RWPE1 (cell line): ENCODE data around the gene NRROS.
"Not testable (repeated sequence)": the region's sequence is repeated elsewhere in the genome, so short reads cannot be mapped to it uniquely, and the experiment has no call there.

Source experiments
- CTCF ChIA-PET: fragments of 350-600 bp; sonication (Branson Sonifier 250); formaldehyde crosslinking; extraction: SDS; loops from one replicate; lab custom pipeline; 2021; lab: Yijun Ruan, JAX
- POLR2A ChIA-PET: fragments of 400-600 bp; formaldehyde crosslinking; extraction: SDS; loops from one replicate; lab custom pipeline; 2020; ENCODE audit warnings: antibody characterized with exemption; ENCODE audit not compliant: low non-redundant PET; lab: Yijun Ruan, JAX
- DNase-seq: peaks from one replicate; pipeline ENCODE4 v3.0.0; 2012; ENCODE audit warnings: low spot score
- H3K27ac ChIP-seq: fragments of 450-650 bp; 2 replicates; pipeline ENCODE4 v1.5.1; 2017
- TF ChIP-seq, protein P1 (sequence below): fragments of 450-650 bp; conservative IDR thresholded peaks from 2 replicates; pipeline ENCODE4 v1.5.1; 2017; ENCODE audit warnings: low read depth, mild to moderate bottlenecking

Gene NRROS

DNA sequence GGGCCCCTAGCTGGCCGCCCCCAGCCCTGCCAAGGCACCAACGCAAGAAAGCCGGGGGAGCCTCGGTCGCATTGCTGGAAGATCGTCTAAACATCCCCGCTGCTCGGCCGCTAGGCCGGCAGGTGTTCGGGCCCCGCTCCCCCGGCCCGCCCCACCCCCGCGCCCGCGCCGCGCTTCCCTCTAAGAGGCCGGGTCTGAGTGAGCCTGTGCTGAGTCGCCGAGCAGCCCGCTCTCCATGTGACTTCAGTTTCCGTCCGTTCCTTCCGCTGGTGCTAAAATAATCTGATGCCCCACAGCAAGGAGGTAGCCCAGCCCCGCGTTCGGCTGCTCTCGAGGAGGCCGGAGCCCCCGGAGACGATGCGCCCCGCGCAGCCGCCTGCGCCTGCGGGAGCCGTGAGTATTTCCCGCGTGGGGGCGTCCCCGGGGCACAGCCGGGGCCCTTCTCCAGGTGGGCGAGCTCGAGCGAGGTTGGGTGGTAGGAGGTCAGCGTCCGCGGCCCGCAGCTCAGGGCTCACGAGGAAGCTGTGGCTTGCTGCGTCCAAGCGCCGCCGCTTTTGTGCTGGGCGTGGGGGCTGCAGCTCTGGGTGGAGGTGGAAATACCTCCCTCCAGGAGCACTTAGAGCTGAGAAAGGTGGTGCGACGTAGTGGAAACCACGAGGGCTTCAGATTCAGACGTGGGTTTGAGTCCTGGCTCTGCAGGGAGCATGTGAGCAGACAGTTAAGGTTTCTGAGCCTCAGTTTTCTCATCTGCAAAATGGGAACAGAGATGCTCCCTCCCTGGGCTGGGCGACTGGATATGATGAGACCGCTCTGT, at the start of gene NRROS:
NRROS (plus strand) TSS at position 212 of the 814 bp plus-strand sequence. CDS start 14,846 bp downstream, outside the sequence.
- CTCF ChIA-PET, result interaction anchor here (0.9 kb wide), 1 partner anchor 30 kb away, joined by 4 read pairs; no protein-coding TSS in a partner anchor
- H3K27ac ChIP-seq, result peak within 1 kb of the TSS; percentile 11; the same call in 1 of the 2 replicates
- DNase-seq, result no peak
- POLR2A ChIA-PET, result interaction anchor here (0.6 kb wide), 1 partner anchor 495 kb away, joined by 3 read pairs; no protein-coding TSS in a partner anchor
- TF ChIP-seq, protein P1, sequence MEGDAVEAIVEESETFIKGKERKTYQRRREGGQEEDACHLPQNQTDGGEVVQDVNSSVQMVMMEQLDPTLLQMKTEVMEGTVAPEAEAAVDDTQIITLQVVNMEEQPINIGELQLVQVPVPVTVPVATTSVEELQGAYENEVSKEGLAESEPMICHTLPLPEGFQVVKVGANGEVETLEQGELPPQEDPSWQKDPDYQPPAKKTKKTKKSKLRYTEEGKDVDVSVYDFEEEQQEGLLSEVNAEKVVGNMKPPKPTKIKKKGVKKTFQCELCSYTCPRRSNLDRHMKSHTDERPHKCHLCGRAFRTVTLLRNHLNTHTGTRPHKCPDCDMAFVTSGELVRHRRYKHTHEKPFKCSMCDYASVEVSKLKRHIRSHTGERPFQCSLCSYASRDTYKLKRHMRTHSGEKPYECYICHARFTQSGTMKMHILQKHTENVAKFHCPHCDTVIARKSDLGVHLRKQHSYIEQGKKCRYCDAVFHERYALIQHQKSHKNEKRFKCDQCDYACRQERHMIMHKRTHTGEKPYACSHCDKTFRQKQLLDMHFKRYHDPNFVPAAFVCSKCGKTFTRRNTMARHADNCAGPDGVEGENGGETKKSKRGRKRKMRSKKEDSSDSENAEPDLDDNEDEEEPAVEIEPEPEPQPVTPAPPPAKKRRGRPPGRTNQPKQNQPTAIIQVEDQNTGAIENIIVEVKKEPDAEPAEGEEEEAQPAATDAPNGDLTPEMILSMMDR, result no peak

DNA sequence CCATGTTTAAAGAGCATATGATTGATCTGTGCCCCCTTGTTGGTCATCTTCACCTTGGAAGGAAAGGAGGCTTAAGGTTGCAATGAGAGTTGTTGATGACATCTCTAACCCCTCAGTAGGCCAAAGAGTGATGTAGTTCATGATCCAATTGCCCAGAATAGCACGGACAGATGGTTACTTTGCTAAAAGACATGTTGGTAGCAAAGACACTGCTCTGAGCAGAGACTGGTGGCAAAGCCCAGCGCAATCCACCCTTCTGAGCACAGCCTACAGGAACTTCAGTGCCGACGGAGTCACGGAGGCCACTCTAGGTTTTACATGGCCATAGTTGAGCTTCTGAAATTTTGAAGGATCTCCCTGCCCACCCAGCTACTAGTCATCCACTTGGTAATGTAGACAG, 49.2 kb upstream of the NRROS start:
- ChIA-PET CTCF (interaction anchor here (0.6 kb wide), 2 partner anchors 95 to 339 kb away, joined by 3 to 4 read pairs; no protein-coding TSS in a partner anchor), POLR2A (no interaction called here)
- TF ChIP-seq, protein P1, result no peak
- H3K27ac ChIP-seq, result no peak overlapping the region
- no peak for DNase-seq

GRCh38 chr3:196596355-196596754, 43.1 kb upstream of the NRROS start:
- ChIA-PET POLR2A (no interaction called here), CTCF (interaction anchor here (0.6 to 0.8 kb wide), 2 partner anchors 13 to 169 kb away, joined by 3 to 5 read pairs; no protein-coding TSS in a partner anchor)
- no peak overlapping the region for H3K27ac ChIP-seq
- no peak for DNase-seq
- TF ChIP-seq, protein P1, result no peak

DNA sequence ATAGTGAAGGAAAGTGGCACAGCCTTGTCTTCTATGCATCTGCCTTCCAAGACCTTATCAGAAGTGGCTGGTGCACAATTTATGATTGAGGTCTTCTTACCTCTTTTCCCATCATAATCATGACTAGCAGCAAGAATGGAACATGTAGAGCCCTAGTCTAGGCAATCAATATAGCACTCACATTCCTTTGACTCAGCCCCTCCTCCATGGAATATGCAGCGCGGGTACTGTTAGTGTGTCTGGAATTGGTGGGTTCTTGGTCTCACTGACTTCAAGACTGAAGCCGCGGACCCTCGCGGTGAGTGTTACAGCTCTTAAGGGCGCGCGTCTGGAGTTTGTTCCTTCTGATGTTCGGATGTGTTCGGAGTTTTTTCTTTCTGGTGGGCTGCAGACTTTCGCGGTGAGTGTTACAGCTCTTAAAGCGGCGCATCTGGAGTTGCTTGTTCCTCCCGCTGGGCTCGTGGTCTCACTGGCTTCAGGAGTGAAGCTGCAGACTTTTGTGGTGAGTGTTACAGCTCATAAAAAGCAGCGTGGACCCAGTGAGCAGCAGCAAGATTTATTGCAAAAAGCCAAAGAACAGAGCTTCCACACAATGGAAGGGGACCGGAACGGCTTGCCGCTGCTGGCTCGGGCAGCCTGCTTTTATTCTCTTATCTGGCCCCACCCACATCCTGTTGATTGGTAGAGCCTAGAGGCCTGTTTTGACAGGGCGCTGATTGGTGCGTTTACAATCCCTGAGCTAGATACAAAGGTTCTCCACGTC, 41.3 kb upstream of the NRROS start:
- not testable (repeated sequence) for H3K27ac ChIP-seq, DNase-seq
- ChIA-PET POLR2A (interaction anchor here (0.6 kb wide), 1 partner anchor 394 kb away, joined by 4 read pairs; no protein-coding TSS in a partner anchor), CTCF (interaction anchor here (0.6 to 0.7 kb wide), 2 partner anchors 35 to 1656 kb away, joined by 3 to 4 read pairs; no protein-coding TSS in a partner anchor)

DNA sequence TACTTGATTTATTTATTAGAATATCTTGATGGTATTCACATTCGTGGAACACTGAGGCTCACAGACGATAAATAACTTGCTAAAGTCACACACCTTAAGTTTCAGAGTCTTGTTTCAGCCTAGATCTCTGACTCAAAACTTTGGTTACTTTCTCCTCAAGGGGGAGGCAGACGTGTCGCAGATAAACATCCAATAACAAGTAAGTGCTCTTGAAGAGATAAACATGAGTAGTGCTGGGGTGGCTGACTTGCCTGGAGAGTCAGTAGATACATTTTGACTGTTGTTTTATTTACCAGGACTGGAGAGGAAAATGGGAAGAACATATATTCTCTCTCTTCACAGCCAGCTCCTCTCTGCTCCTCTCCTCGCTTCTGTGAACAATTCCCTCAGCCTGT, 39.8 kb upstream of the NRROS start:
- ChIA-PET CTCF (interaction anchor here (0.6 kb wide), 1 partner anchor 73 kb away, joined by 5 read pairs; no protein-coding TSS in a partner anchor), POLR2A (no interaction called here)
- DNase-seq, result no peak
- no peak overlapping the region for H3K27ac ChIP-seq
- TF ChIP-seq, protein P1, result no peak

- DNase-seq, result no peak
- TF ChIP-seq, protein P1, result no peak
- ChIA-PET CTCF (interaction anchor here (0.6 kb wide), 1 partner anchor 73 kb away, joined by 5 read pairs; no protein-coding TSS in a partner anchor), POLR2A (no interaction called here)
- H3K27ac ChIP-seq, result no peak overlapping the region
These were observed 39.1 kb upstream of the NRROS start for GRCh38 chr3:196600359-196600758.
